Endothelial cell of umbilical vein (primary cell): ENCODE results near the gene GRK1. TPM values are rescaled to one million over a fixed set of nuclear protein-coding genes. Genes with fewer than 3 reads are reported as not detected.

Source experiments
- BruUV-seq: library from RNA; stranded (reverse); fragments of 400-500 nt; replicated peaks from 2 replicates; lab custom pipeline; 2021; lab: Mats Ljungman, UMichigan
- CTCF ChIA-PET: fragments of 300-600, 350-600 bp; sonication (Branson Sonifier 250); formaldehyde crosslinking; loops from one replicate; lab custom pipeline; 2021; ENCODE audit warnings: antibody characterized with exemption, inconsistent platforms; lab: Charles Lee
- POLR2A ChIA-PET: fragments of 300-600, 350-600 bp; sonication (Branson Sonifier 250); formaldehyde crosslinking; loops from one replicate; lab custom pipeline; 2021; ENCODE audit warnings: antibody characterized with exemption, inconsistent platforms; lab: Charles Lee
- DNase-seq: peaks from one replicate; pipeline ENCODE4 v3.0.0-alpha.2; 2011; ENCODE audit warnings: low read depth, low spot score
- FAIRE-seq: peaks from 2 replicates; lab custom pipeline; 2011; peaks lifted over from hg19 to GRCh38; lab: Jason Lieb, UNC
- H2AFZ ChIP-seq: 2 replicates; pipeline ENCODE4 v1.6.0; 2012; ENCODE audit warnings: low read depth, low read length, control low read depth, inconsistent platforms
- H3K27ac ChIP-seq: 2 replicates; pipeline ENCODE4 v1.5.1; 2011; ENCODE audit warnings: low read depth, mild to moderate bottlenecking, control low read depth, low read length, moderate library complexity; ENCODE audit not compliant: insufficient read depth
- H3K27me3 ChIP-seq, 2 experiments: 2 replicates each; pipeline versions ENCODE4 v1.6.0 to v1.6.1; 2011; ENCODE audit warnings: low read length in 2 of 2, mixed read lengths in 1 of 2; ENCODE audit not compliant: control insufficient read depth in 2 of 2, insufficient read depth in 2 of 2
- H3K36me3 ChIP-seq, 2 experiments: 2 replicates in 1 of 2; 3 replicates in 1 of 2; pipeline ENCODE4 v1.5.1; 2011; ENCODE audit warnings: low read length in 2 of 2, mild to moderate bottlenecking in 1 of 2, moderate library complexity in 1 of 2; ENCODE audit not compliant: control insufficient read depth in 2 of 2, insufficient read depth in 2 of 2; ENCODE audit errors: extremely low read depth in 1 of 2
- H3K4me1 ChIP-seq: 3 replicates; pipeline ENCODE4 v1.5.1; 2011; ENCODE audit warnings: mild to moderate bottlenecking, low read length; ENCODE audit not compliant: control insufficient read depth, insufficient read depth; ENCODE audit errors: extremely low read depth
- H3K4me2 ChIP-seq: 2 replicates; pipeline ENCODE4 v1.6.1; 2011; ENCODE audit warnings: low read length, control low read depth, mixed read lengths; ENCODE audit not compliant: insufficient read depth
- H3K4me3 ChIP-seq, 3 experiments: fragments of 200-600 bp in 1 of 3; sonication (generic), shearing (Covaris generic) in 1 of 3; replicated peaks in 1 of 3; 2 replicates each; pipeline ENCODE4 v1.5.1; 2011 to 2016; ENCODE audit warnings: control low read depth in 3 of 3, low read length in 3 of 3, mild to moderate bottlenecking in 2 of 3, inconsistent platforms in 1 of 3, low read depth in 1 of 3, moderate library complexity in 1 of 3; ENCODE audit not compliant: insufficient read depth in 1 of 3
- H3K79me2 ChIP-seq: 2 replicates; pipeline ENCODE4 v1.6.0; 2012; ENCODE audit warnings: low read length, inconsistent platforms; ENCODE audit not compliant: control insufficient read depth, insufficient read depth
- H3K9ac ChIP-seq: replicated peaks from 2 replicates; pipeline ENCODE3; 2011; ENCODE audit warnings: low read length, control low read depth; ENCODE audit not compliant: insufficient read depth; ENCODE audit errors: extremely low read depth
- H3K9me1 ChIP-seq: replicated peaks from 3 replicates; pipeline ENCODE4 v1.6.0; 2011; ENCODE audit warnings: mild to moderate bottlenecking, low read length; ENCODE audit not compliant: control insufficient read depth, insufficient read depth; ENCODE audit errors: extremely low read depth
- H3K9me3 ChIP-seq: replicated peaks from 2 replicates; pipeline ENCODE4 v1.5.1; 2012; ENCODE audit warnings: low read length, inconsistent platforms; ENCODE audit not compliant: control insufficient read depth, insufficient read depth
- H4K20me1 ChIP-seq: replicated peaks from 2 replicates; pipeline ENCODE3; 2011; ENCODE audit warnings: mild to moderate bottlenecking, low read length; ENCODE audit not compliant: control insufficient read depth, insufficient read depth; ENCODE audit errors: extremely low read depth
- EZH2 ChIP-seq: IDR thresholded peaks from 2 replicates; pipeline ENCODE4 v1.6.1; 2012; ENCODE audit warnings: borderline replicate concordance, low read depth, mild to moderate bottlenecking, moderate library complexity, low read length, inconsistent platforms; ENCODE audit not compliant: severe bottlenecking
- FOS ChIP-seq: IDR thresholded peaks from 2 replicates; pipeline ENCODE4 v1.6.1; 2011; ENCODE audit warnings: mild to moderate bottlenecking, low read length, moderate library complexity, borderline replicate concordance; ENCODE audit not compliant: insufficient read depth
- GATA2 ChIP-seq: IDR thresholded peaks from 2 replicates; pipeline ENCODE4 v1.7.0; 2011; ENCODE audit warnings: low read depth, mild to moderate bottlenecking, moderate library complexity, mixed read lengths, low read length; ENCODE audit not compliant: insufficient read length, insufficient read depth
- JUN ChIP-seq: IDR thresholded peaks from 2 replicates; pipeline ENCODE4 v1.6.1; 2011; ENCODE audit warnings: borderline replicate concordance, low read depth; ENCODE audit not compliant: insufficient read length, insufficient read depth
- MYC ChIP-seq: IDR thresholded peaks from one replicate; pipeline ENCODE4 v1.6.1; 2011; ENCODE audit warnings: mild to moderate bottlenecking, low read depth, low read length
- POLR2A ChIP-seq: IDR thresholded peaks from 2 replicates; pipeline ENCODE4 v1.6.1; 2012; ENCODE audit warnings: low read depth, mild to moderate bottlenecking, control low read depth, low read length
- POLR2AphosphoS5 ChIP-seq: IDR thresholded peaks from 2 replicates; pipeline ENCODE4 v1.6.1; 2012; ENCODE audit warnings: low read depth, mild to moderate bottlenecking, control low read depth, low read length, moderate library complexity; ENCODE audit not compliant: insufficient read depth
- dilution Hi-C: fragments of 300-500 bp; cut with MboI; formaldehyde crosslinking; loops from one replicate; pipeline ENCODE4 v1.15.0; 2019; ENCODE audit warnings: low sequenced_read_pairs; ENCODE audit not compliant: extremely low pct_ligation_motif_present
- intact Hi-C: fragments of 100-400 bp; cut with micrococcal nuclease; formaldehyde crosslinking; loops from one replicate; pipeline ENCODE4 v1.10.0; 2022
- polyA plus RNA-seq, 4 experiments: library from polyadenylated mRNA; depleted of rRNA in 3 of 4; stranded (reverse) in 3 of 4; unstranded in 1 of 4; fragments of >200 nt; gene quantifications; 2 replicates each; pipeline versions ENCODE4 v1.2.1 to v1.2.3, GENCODE V29; 2011 to 2012; ENCODE audit warnings: missing spikeins in 1 of 4
- total RNA-seq: library from RNA; stranded (reverse); gene quantifications from 2 replicates; pipeline ENCODE4 v1.2.3, GENCODE V29; 2021
- TF ChIP-seq, protein P1 (sequence below), 2 donors: IDR thresholded peaks; 1 replicate in 1 of 2; 2 replicates in 1 of 2; pipeline ENCODE4 v1.5.1; 2011; ENCODE audit warnings: low read length in 2 of 2, mild to moderate bottlenecking in 2 of 2, moderate library complexity in 2 of 2, control low read depth in 1 of 2, inconsistent platforms in 1 of 2, low read depth in 1 of 2; ENCODE audit not compliant: insufficient read depth in 1 of 2; ENCODE audit errors: extremely low read depth in 1 of 2
- TF ChIP-seq, protein P2 (sequence below): IDR thresholded peaks from 2 replicates; pipeline ENCODE4 v1.6.1; 2011; ENCODE audit not compliant: insufficient read depth, insufficient read length

The GRK1 gene
- total and polyA plus RNA-seq, 2 donors (not counting 3 experiments of a cell fraction or from before 2014, with no cell fraction given): not detected

- Histone ChIP-seq H3K27me3 (no peaks in the 10 kb centered on the region), H3K4me3 (no peak overlapping the region), H3K9ac (no peak overlapping the region), H3K9me1 (no peaks in the 10 kb centered on the region), H3K4me1 (peaks cover 30% of the 10 kb centered on the region), H3K36me3 (peaks cover 19 to 43% of the 10 kb centered on the region in 2 experiments), H3K27ac (no peak overlapping the region), H3K4me2 (no peak overlapping the region), H3K79me2 (peaks cover 4% of the 10 kb centered on the region), H4K20me1 (no peaks in the 10 kb centered on the region), H2AFZ (no peak overlapping the region), H3K9me3 (no peaks in the 10 kb centered on the region)
- BruUV-seq: no TSS peak
- FAIRE-seq (no peak), DNase-seq (no peak)
- ChIA-PET POLR2A (no interaction called here), CTCF (interaction anchor here (1.2 kb wide), 1 partner anchor 10 kb away, joined by 4 read pairs; the partner anchor contains the start of gene TMEM255B)
- intact Hi-C loops (no loop called here), dilution Hi-C loops (no loop called here)
- TF ChIP-seq FOS (no peak), POLR2AphosphoS5 (no peak), POLR2A (no peak)
- TF ChIP-seq, protein P1, sequence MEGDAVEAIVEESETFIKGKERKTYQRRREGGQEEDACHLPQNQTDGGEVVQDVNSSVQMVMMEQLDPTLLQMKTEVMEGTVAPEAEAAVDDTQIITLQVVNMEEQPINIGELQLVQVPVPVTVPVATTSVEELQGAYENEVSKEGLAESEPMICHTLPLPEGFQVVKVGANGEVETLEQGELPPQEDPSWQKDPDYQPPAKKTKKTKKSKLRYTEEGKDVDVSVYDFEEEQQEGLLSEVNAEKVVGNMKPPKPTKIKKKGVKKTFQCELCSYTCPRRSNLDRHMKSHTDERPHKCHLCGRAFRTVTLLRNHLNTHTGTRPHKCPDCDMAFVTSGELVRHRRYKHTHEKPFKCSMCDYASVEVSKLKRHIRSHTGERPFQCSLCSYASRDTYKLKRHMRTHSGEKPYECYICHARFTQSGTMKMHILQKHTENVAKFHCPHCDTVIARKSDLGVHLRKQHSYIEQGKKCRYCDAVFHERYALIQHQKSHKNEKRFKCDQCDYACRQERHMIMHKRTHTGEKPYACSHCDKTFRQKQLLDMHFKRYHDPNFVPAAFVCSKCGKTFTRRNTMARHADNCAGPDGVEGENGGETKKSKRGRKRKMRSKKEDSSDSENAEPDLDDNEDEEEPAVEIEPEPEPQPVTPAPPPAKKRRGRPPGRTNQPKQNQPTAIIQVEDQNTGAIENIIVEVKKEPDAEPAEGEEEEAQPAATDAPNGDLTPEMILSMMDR (IDR thresholded peaks at IDR 0.05; ENCODE audit: extremely low read depth in 1 of 2, insufficient read depth in 1 of 2, low read depth in 1 of 2, low read length in 2 of 2): no peak
These were observed 102.1 kb downstream of the GRK1 start for GRCh38 chr13:113769106-113769505.

DNA sequence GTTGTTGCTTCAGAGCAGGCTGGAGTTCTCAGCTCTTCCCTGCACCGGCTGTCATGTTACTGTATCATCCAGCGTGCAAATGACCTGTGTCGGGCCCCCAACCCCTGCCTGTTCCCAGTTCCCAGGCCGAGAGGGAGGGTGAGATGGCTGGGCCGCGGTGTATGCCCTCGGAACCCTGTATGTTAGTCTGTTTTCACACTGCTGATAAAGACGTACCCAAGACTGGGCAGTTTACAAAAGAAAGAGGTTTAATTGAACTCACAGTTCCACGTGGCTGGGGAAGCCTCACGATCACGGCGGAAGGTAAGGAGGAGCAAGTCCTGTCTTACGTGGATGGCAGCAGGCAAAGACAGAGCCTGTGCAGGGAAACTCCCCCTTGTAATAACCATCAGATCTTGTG lies 102.9 kb downstream of the GRK1 start:
- FAIRE-seq: no peak
- H3K36me3 ChIP-seq: peaks cover 19 to 43% of the 10 kb centered on the region in 2 experiments
- no peak overlapping the region for H3K4me2 ChIP-seq
- ChIA-PET POLR2A (no interaction called here), CTCF (interaction anchor here (1.2 kb wide), 1 partner anchor 11 kb away, joined by 4 read pairs; the partner anchor contains the start of gene TMEM255B)
- no peaks in the 10 kb centered on the region for H4K20me1 ChIP-seq
- H2AFZ ChIP-seq: no peak overlapping the region
- H3K9ac ChIP-seq: no peak overlapping the region
- no TSS peak for BruUV-seq
- peaks cover 37% of the 10 kb centered on the region for H3K4me1 ChIP-seq
- intact Hi-C loops: no loop called here
- peaks cover 4% of the 10 kb centered on the region for H3K79me2 ChIP-seq
- H3K9me1 ChIP-seq: no peaks in the 10 kb centered on the region
- no peak for DNase-seq
- H3K27me3 ChIP-seq: no peaks in the 10 kb centered on the region
- H3K27ac ChIP-seq: no peak overlapping the region
- TF ChIP-seq POLR2AphosphoS5 (no peak), POLR2A (no peak), JUN (no peak), EZH2 (no peak), GATA2 (no peak), FOS (no peak), MYC (no peak)
- TF ChIP-seq, protein P1 (IDR thresholded peaks at IDR 0.05; ENCODE audit: extremely low read depth in 1 of 2, insufficient read depth in 1 of 2, low read depth in 1 of 2, low read length in 2 of 2): no peak
- TF ChIP-seq, protein P2, sequence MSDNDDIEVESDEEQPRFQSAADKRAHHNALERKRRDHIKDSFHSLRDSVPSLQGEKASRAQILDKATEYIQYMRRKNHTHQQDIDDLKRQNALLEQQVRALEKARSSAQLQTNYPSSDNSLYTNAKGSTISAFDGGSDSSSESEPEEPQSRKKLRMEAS: no peak
- no peaks in the 10 kb centered on the region for H3K9me3 ChIP-seq
- H3K4me3 ChIP-seq: no peak overlapping the region
- dilution Hi-C loops: no loop called here
